IMR-90 (cell line): ENCODE results near the gene RAB43. TPM values are rescaled to one million over a fixed set of nuclear protein-coding genes. Genes with fewer than 3 reads are reported as not detected.

Source experiments
- ATAC-seq: fragments of 200-7000 bp; cut with Tn5 transposase; 2 replicates; pipeline ENCODE4 v1.9.1; 2020; ENCODE audit warnings: low read depth, mild to moderate bottlenecking, moderate library complexity
- BruUV-seq: library from RNA; stranded (reverse); fragments of 400-500 nt; replicated peaks from 2 replicates; lab custom pipeline; 2021; lab: Mats Ljungman, UMichigan
- CTCF ChIA-PET: fragments of 300-600 bp; formaldehyde crosslinking; extraction: SDS; loops from one replicate; lab custom pipeline; 2021; ENCODE audit warnings: antibody characterized with exemption; lab: Yijun Ruan, JAX
- POLR2A ChIA-PET: fragments of 300-600 bp; sonication (Branson Sonifier 250); formaldehyde crosslinking; loops from one replicate; lab custom pipeline; 2022; ENCODE audit warnings: antibody characterized with exemption; ENCODE audit not compliant: unreplicated experiment; lab: Charles Lee
- DNase-seq: peaks from one replicate; pipeline ENCODE4 v3.0.0; 2013
- H2AFZ ChIP-seq: replicated peaks from 2 replicates; pipeline ENCODE3; 2013; ENCODE audit warnings: low read length, mild to moderate bottlenecking; ENCODE audit not compliant: poor library complexity
- H2AK5ac ChIP-seq: 2 replicates; pipeline ENCODE4 v1.6.1; 2013; ENCODE audit warnings: low read depth, low read length, inconsistent platforms
- H2AK9ac ChIP-seq: replicated peaks from 2 replicates; pipeline ENCODE3; 2013; ENCODE audit warnings: mild to moderate bottlenecking, low read depth, low read length, moderate library complexity; ENCODE audit not compliant: poor library complexity
- H2BK120ac ChIP-seq: 2 replicates; pipeline ENCODE4 v1.6.1; 2013; ENCODE audit warnings: low read depth, low read length, inconsistent platforms
- H2BK15ac ChIP-seq: 3 replicates; pipeline ENCODE4 v1.6.1; 2013; ENCODE audit warnings: low read depth, low read length, inconsistent platforms
- H2BK20ac ChIP-seq: 2 replicates; pipeline ENCODE4 v1.6.1; 2013; ENCODE audit warnings: low read depth, mild to moderate bottlenecking, inconsistent platforms, low read length, moderate library complexity
- H2BK5ac ChIP-seq: 2 replicates; pipeline ENCODE4 v1.6.1; 2013; ENCODE audit warnings: mild to moderate bottlenecking, low read depth, low read length, inconsistent platforms; ENCODE audit not compliant: poor library complexity, severe bottlenecking
- H3K14ac ChIP-seq: replicated peaks from 2 replicates; pipeline ENCODE4 v1.6.1; 2013; ENCODE audit warnings: low read depth, low read length, inconsistent platforms
- H3K18ac ChIP-seq: 2 replicates; pipeline ENCODE4 v1.6.1; 2013; ENCODE audit warnings: low read depth, low read length, control low read depth
- H3K23ac ChIP-seq: 2 replicates; pipeline ENCODE4 v1.6.1; 2013; ENCODE audit warnings: low read depth, low read length, inconsistent platforms
- H3K27ac ChIP-seq: 2 replicates; pipeline ENCODE4 v1.5.1; 2013; ENCODE audit warnings: mild to moderate bottlenecking, control low read depth, low read length; ENCODE audit not compliant: insufficient read depth
- H3K27me3 ChIP-seq: 2 replicates; pipeline ENCODE4 v1.6.1; 2013; ENCODE audit warnings: low read length; ENCODE audit not compliant: control insufficient read depth, insufficient read depth
- H3K36me3 ChIP-seq: 2 replicates; pipeline ENCODE4 v1.6.1; 2013; ENCODE audit warnings: low read length, mixed read lengths; ENCODE audit not compliant: control insufficient read depth, insufficient read depth
- H3K4ac ChIP-seq: 2 replicates; pipeline ENCODE4 v1.6.1; 2013; ENCODE audit warnings: low read depth, low read length, inconsistent platforms
- H3K4me1 ChIP-seq: 2 replicates; pipeline ENCODE4 v1.6.1; 2013; ENCODE audit warnings: low read length, mixed read lengths; ENCODE audit not compliant: control insufficient read depth, insufficient read depth
- H3K4me2 ChIP-seq: 2 replicates; pipeline ENCODE4 v1.6.1; 2013; ENCODE audit warnings: low read depth, mild to moderate bottlenecking, control low read depth, low read length, moderate library complexity
- H3K4me3 ChIP-seq: 2 replicates; pipeline ENCODE4 v1.5.1; 2013; ENCODE audit warnings: low read depth, mild to moderate bottlenecking, control low read depth, low read length, moderate library complexity; ENCODE audit not compliant: insufficient read depth
- H3K56ac ChIP-seq: 2 replicates; pipeline ENCODE4 v1.6.1; 2013; ENCODE audit warnings: low read length, inconsistent platforms; ENCODE audit not compliant: insufficient read depth; ENCODE audit errors: extremely low read depth
- H3K79me1 ChIP-seq, 2 experiments: 2 replicates each; pipeline ENCODE4 v1.6.1; 2013; ENCODE audit warnings: low read length in 2 of 2, inconsistent platforms in 1 of 2, low read depth in 1 of 2
- H3K9ac ChIP-seq: 2 replicates; pipeline ENCODE4 v1.6.1; 2013; ENCODE audit warnings: low read depth, low read length, control low read depth
- H3K9me1 ChIP-seq: 2 replicates; pipeline ENCODE4 v1.6.1; 2013; ENCODE audit warnings: low read length, inconsistent platforms; ENCODE audit not compliant: insufficient read depth
- H3K9me3 ChIP-seq: 2 replicates; pipeline ENCODE4 v1.6.1; 2013; ENCODE audit warnings: low read length; ENCODE audit not compliant: control insufficient read depth, insufficient read depth
- H4K20me1 ChIP-seq: 2 replicates; pipeline ENCODE4 v1.6.1; 2013; ENCODE audit warnings: low read length, inconsistent platforms; ENCODE audit not compliant: insufficient read depth
- H4K5ac ChIP-seq: 2 replicates; pipeline ENCODE4 v1.6.1; 2013; ENCODE audit warnings: mild to moderate bottlenecking, low read depth, low read length, control low read depth
- H4K8ac ChIP-seq, 2 experiments: 2 replicates each; pipeline ENCODE4 v1.6.1; 2013; ENCODE audit warnings: low read depth in 2 of 2, low read length in 2 of 2, control low read depth in 1 of 2, inconsistent platforms in 1 of 2
- H4K91ac ChIP-seq: 2 replicates; pipeline ENCODE4 v1.6.1; 2013; ENCODE audit warnings: low read depth, low read length, inconsistent platforms; ENCODE audit not compliant: insufficient read depth
- CEBPB ChIP-seq: IDR thresholded peaks from 2 replicates; pipeline ENCODE4 v1.6.1; 2012; ENCODE audit warnings: low read depth, low read length, improper control_type of control experiment
- CHD1 ChIP-seq: IDR thresholded peaks from 2 replicates; pipeline ENCODE4 v1.6.1; 2012; ENCODE audit warnings: low read depth, low read length, improper control_type of control experiment
- CTCF ChIP-seq: conservative IDR thresholded peaks from 2 replicates; pipeline ENCODE4 v1.5.1; 2012; ENCODE audit warnings: mild to moderate bottlenecking, low read depth, low read length, improper control_type of control experiment
- MXI1 ChIP-seq: IDR thresholded peaks from 2 replicates; pipeline ENCODE4 v1.6.1; 2012; ENCODE audit warnings: low read depth, mild to moderate bottlenecking, low read length, moderate library complexity, borderline replicate concordance
- NFE2L2 ChIP-seq: fragments of 150-350 bp; IDR thresholded peaks from 2 replicates; pipeline ENCODE4 v1.6.1; 2016; ENCODE audit warnings: low read depth, mild to moderate bottlenecking, low read length
- RAD21 ChIP-seq: IDR thresholded peaks from 2 replicates; pipeline ENCODE4 v1.6.1; 2012; ENCODE audit warnings: low read length, improper control_type of control experiment
- SMC3 ChIP-seq: fragments of 150-350 bp; IDR thresholded peaks from 2 replicates; pipeline ENCODE4 v1.6.1; 2016; ENCODE audit warnings: low read depth, mild to moderate bottlenecking, antibody characterized with exemption, low read length, moderate library complexity
- WGBS, 2 experiments: methylation state at CpG; one replicate each; pipeline versions ENCODE4 v1.1.5 to v1.1.7; 2013; ENCODE audit warnings: missing lambda C conversion rate in 2 of 2; ENCODE audit not compliant: insufficient read length in 1 of 2; ENCODE audit errors: extremely low coverage in 2 of 2; 5-methylcytosine and 5-hydroxymethylcytosine counted together
- dilution Hi-C: fragments of 300-500 bp; cut with HindIII; formaldehyde crosslinking; loops from one replicate; pipeline ENCODE4 v1.14.3; 2018; ENCODE audit warnings: low sequenced_read_pairs; ENCODE audit not compliant: unreplicated experiment
- in situ Hi-C: fragments of 300-500 bp; cut with MboI; formaldehyde crosslinking; loops from 3 replicates; pipeline ENCODE4 v1.14.3; 2019; ENCODE audit warnings: low sequenced_read_pairs, inconsistent platforms, mixed read lengths
- intact Hi-C: fragments of 100-400 bp; cut with micrococcal nuclease; formaldehyde crosslinking; loops from 2 replicates; pipeline ENCODE4 v1.10.0; 2022
- polyA plus RNA-seq, 3 experiments: library from polyadenylated mRNA; depleted of rRNA; stranded (reverse); fragments of >200 nt; gene quantifications; 2 replicates each; pipeline ENCODE4 v1.2.3, GENCODE V29; 2012; ENCODE audit warnings: low replicate concordance in 1 of 3
- total RNA-seq: library from RNA; depleted of rRNA; stranded (reverse); fragments of >200 nt; gene quantifications from 2 replicates; pipeline ENCODE4 v1.2.3, GENCODE V29; 2012
- TF ChIP-seq, protein P1 (sequence below): fragments of 150-350 bp; IDR thresholded peaks from 2 replicates; pipeline ENCODE4 v1.6.1; 2016; ENCODE audit warnings: low read depth, mild to moderate bottlenecking, low read length, moderate library complexity, borderline replicate concordance

The RAB43 gene
- total and polyA plus RNA-seq, 2 of the 4 experiments (the other 2 are of a cell fraction), result 9.9 to 14.0 TPM

DNA sequence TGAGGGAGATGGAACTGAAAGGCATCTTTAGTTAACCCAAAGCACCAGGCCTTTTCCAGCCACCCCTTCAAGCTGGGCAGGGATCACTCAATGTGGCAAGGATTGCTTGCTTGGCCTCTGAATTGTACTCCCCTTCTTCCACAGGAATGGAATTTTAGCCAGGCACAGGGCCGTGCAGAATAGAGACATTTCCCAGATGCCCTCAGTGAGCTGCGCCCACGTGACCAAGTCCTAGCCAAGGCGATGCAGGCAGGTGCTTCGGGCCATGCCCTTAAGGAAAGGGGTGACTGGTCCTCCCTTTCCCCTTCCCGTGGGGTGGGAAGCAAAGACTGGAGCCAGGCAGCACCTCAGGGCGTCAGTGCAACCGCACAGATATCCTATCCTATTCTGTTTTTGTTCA is 43.1 kb downstream of the RAB43 start:
- Histone ChIP-seq H3K9me3 (no peaks in the 10 kb centered on the region), H2BK120ac (no peak overlapping the region), H2BK20ac (no peak overlapping the region), H3K27me3 (no peaks in the 10 kb centered on the region), H3K4me3 (no peak overlapping the region), H4K91ac (no peak overlapping the region), H3K27ac (no peak overlapping the region), H4K8ac (no peak overlapping the region), H2BK5ac (no peak overlapping the region), H3K9ac (no peak overlapping the region), H3K56ac (no peak overlapping the region), H3K36me3 (no peaks in the 10 kb centered on the region), H3K4ac (no peak overlapping the region), H3K4me1 (0 out of 2 replicates have a peak, but pooled peaks cover 1% of the 10 kb centered on the region), H3K9me1 (no peaks in the 10 kb centered on the region), H3K23ac (no peak overlapping the region), H2AK9ac (no peak overlapping the region), H2BK15ac (no peak overlapping the region), H3K18ac (no peak overlapping the region), H4K20me1 (no peaks in the 10 kb centered on the region), H3K14ac (no peak overlapping the region), H2AFZ (peak overlapping the region; percentile 23), H3K79me1 (no peaks in the 10 kb centered on the region), H4K5ac (no peak overlapping the region), H2AK5ac (no peak overlapping the region), H3K4me2 (no peak overlapping the region)
- in situ Hi-C loops (no loop called here), dilution Hi-C loops (no loop called here), intact Hi-C loops (no loop called here)
- no peak for ATAC-seq
- no peak for DNase-seq
- no TSS peak for BruUV-seq
- TF ChIP-seq SMC3 (no peak), CEBPB (no peak), NFE2L2 (no peak), RAD21 (no peak), CHD1 (no peak), MXI1 (no peak), CTCF (no peak)
- TF ChIP-seq, protein P1, sequence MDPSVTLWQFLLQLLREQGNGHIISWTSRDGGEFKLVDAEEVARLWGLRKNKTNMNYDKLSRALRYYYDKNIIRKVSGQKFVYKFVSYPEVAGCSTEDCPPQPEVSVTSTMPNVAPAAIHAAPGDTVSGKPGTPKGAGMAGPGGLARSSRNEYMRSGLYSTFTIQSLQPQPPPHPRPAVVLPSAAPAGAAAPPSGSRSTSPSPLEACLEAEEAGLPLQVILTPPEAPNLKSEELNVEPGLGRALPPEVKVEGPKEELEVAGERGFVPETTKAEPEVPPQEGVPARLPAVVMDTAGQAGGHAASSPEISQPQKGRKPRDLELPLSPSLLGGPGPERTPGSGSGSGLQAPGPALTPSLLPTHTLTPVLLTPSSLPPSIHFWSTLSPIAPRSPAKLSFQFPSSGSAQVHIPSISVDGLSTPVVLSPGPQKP, result no peak
- ChIA-PET POLR2A (no interaction called here), CTCF (no interaction called here)
- 93% methylated on average over 4 of the region's 8 CpGs; no CpG with 5 or more reads in 1 of the 2 experiments for WGBS, 2 experiments
